ENCODE results near the gene LTBP3.
A peak's percentile ranks its signal among the peaks of the same experiment; 100 is the strongest.

GRCh38 chr11:65571940-65572339 lies 13.8 kb upstream of the LTBP3 start:
- TF ChIP-seq SMC3 (conservative IDR thresholded peaks at IDR 0.05; ENCODE audit: poor library complexity) (peak; percentile 66), RAD21 (conservative IDR thresholded peaks at IDR 0.05) (peak; percentile 59), TAF1 (IDR thresholded peaks at IDR 0.05; ENCODE audit: low read depth) (no peak), EP300 (conservative IDR thresholded peaks at IDR 0.05; ENCODE audit: poor library complexity, severe bottlenecking) (no peak), POLR2AphosphoS5 (IDR thresholded peaks at IDR 0.05) (no peak)
- TF ChIP-seq, protein P1, sequence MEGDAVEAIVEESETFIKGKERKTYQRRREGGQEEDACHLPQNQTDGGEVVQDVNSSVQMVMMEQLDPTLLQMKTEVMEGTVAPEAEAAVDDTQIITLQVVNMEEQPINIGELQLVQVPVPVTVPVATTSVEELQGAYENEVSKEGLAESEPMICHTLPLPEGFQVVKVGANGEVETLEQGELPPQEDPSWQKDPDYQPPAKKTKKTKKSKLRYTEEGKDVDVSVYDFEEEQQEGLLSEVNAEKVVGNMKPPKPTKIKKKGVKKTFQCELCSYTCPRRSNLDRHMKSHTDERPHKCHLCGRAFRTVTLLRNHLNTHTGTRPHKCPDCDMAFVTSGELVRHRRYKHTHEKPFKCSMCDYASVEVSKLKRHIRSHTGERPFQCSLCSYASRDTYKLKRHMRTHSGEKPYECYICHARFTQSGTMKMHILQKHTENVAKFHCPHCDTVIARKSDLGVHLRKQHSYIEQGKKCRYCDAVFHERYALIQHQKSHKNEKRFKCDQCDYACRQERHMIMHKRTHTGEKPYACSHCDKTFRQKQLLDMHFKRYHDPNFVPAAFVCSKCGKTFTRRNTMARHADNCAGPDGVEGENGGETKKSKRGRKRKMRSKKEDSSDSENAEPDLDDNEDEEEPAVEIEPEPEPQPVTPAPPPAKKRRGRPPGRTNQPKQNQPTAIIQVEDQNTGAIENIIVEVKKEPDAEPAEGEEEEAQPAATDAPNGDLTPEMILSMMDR (IDR thresholded peaks at IDR 0.05; ENCODE audit: poor library complexity, severe bottlenecking) = peak; percentile 65

Measured in neural cell (in vitro differentiated cells).